Common myeloid progenitor, CD34-positive (primary cell): ENCODE measurements around the gene TLR10. TPM values are rescaled to one million over a fixed set of nuclear protein-coding genes. Genes with fewer than 3 reads are reported as not detected.

Source experiments
- CTCF ChIA-PET: fragments of 350-600 bp; sonication (Branson Sonifier 250); formaldehyde crosslinking; loops from one replicate; lab custom pipeline; 2021; ENCODE audit warnings: antibody characterized with exemption; lab: Charles Lee
- POLR2A ChIA-PET: fragments of 350-600 bp; sonication (Branson Sonifier 250); formaldehyde crosslinking; loops from one replicate; lab custom pipeline; 2021; ENCODE audit warnings: antibody characterized with exemption; lab: Charles Lee
- DNase-seq, 3 donors: peaks; one replicate each; pipeline versions ENCODE4 v3.0.0 to v3.0.0-alpha.2; 2013
- H3K27ac ChIP-seq, 2 experiments: 1 replicate in 1 of 2; 2 replicates in 1 of 2; pipeline ENCODE4 v1.7.0; 2013; ENCODE audit warnings: inconsistent platforms in 2 of 2, low read length in 2 of 2, mild to moderate bottlenecking in 2 of 2, low read depth in 1 of 2, moderate library complexity in 1 of 2; ENCODE audit not compliant: severe bottlenecking in 2 of 2, insufficient read depth in 1 of 2, poor library complexity in 1 of 2
- H3K27me3 ChIP-seq, 5 experiments: replicated peaks in 2 of 5; 1 replicate in 3 of 5; 2 replicates in 2 of 5; pipeline versions ENCODE4 v1.6.1 to v1.7.0; 2013; ENCODE audit warnings: low read length in 4 of 5, mild to moderate bottlenecking in 2 of 5, moderate library complexity in 2 of 5, inconsistent platforms in 1 of 5; ENCODE audit not compliant: insufficient read depth in 5 of 5, control insufficient read depth in 4 of 5
- H3K36me3 ChIP-seq, 4 experiments: 1 replicate in 2 of 4; 2 replicates in 2 of 4; pipeline versions ENCODE4 v1.6.1 to v1.7.0; 2013; ENCODE audit warnings: low read length in 3 of 4, control low read depth in 1 of 4, mild to moderate bottlenecking in 1 of 4; ENCODE audit not compliant: control insufficient read depth in 4 of 4, insufficient read depth in 4 of 4
- H3K4me1 ChIP-seq, 4 experiments: 1 replicate in 3 of 4; 2 replicates in 1 of 4; pipeline versions ENCODE4 v1.6.1 to v1.7.1; 2013; ENCODE audit warnings: low read length in 3 of 4, mild to moderate bottlenecking in 3 of 4, control low read depth in 1 of 4, inconsistent platforms in 1 of 4, moderate library complexity in 1 of 4; ENCODE audit not compliant: control insufficient read depth in 4 of 4, insufficient read depth in 4 of 4; ENCODE audit errors: control extremely low read depth in 1 of 4
- H3K4me3 ChIP-seq, 7 experiments: 1 replicate in 4 of 7; 2 replicates in 3 of 7; pipeline versions ENCODE4 v1.5.1 to v1.7.0; 2013; ENCODE audit warnings: mild to moderate bottlenecking in 7 of 7, low read length in 6 of 7, moderate library complexity in 6 of 7, inconsistent platforms in 2 of 7, low read depth in 2 of 7, control low read depth in 1 of 7; ENCODE audit not compliant: insufficient read depth in 4 of 7, control insufficient read depth in 1 of 7; ENCODE audit errors: extremely low read depth in 1 of 7
- H3K9me3 ChIP-seq, 5 experiments: 1 replicate in 4 of 5; 2 replicates in 1 of 5; pipeline versions ENCODE4 v1.6.1 to v1.7.1; 2013; ENCODE audit warnings: low read length in 4 of 5, mild to moderate bottlenecking in 2 of 5, inconsistent platforms in 1 of 5, low read depth in 1 of 5, moderate library complexity in 1 of 5; ENCODE audit not compliant: control insufficient read depth in 4 of 5, insufficient read depth in 2 of 5; ENCODE audit errors: control extremely low read depth in 1 of 5
- whole genome bisulfite sequencing: methylation state at CpG from one replicate; pipeline ENCODE4 v1.1.5; 2013; ENCODE audit not compliant: insufficient coverage; 5-methylcytosine and 5-hydroxymethylcytosine counted together
- polyA plus RNA-seq: library from polyadenylated mRNA; unstranded; fragments of 120-200 nt; gene quantifications from one replicate; pipeline ENCODE4 v1.2.1, GENCODE V29; 2013

Gene TLR10
- polyA plus RNA-seq = 0.59 TPM

GRCh38 chr4:38782452-38783108, at the start of gene TLR10:
TSS of gene TLR10 (minus strand) at chr4:38782990. CDS start at chr4:38775590, 7,400 bp downstream.
- H3K27ac ChIP-seq = no peak within 1 kb of the TSS
- no peaks in the 10 kb centered on the region for H3K9me3 ChIP-seq
- 69% methylated on average over 7 of the region's 12 CpGs for WGBS
- peaks cover 0 to 24% (median 6%) of the 10 kb centered on the region in 4 experiments for H3K4me1 ChIP-seq
- H3K27me3 ChIP-seq = no peaks in the 10 kb centered on the region
- DNase-seq = peak; percentile 54 to 79 (median 79)
- H3K4me3 ChIP-seq = peak within 1 kb of the TSS in 1 of 7 experiments; percentile 23
- ChIA-PET POLR2A (interaction anchor here (0.7 kb wide), 1 partner anchor 603 kb away, joined by 4 read pairs; no protein-coding TSS in a partner anchor), CTCF (interaction anchor here (0.7 to 7.9 kb wide), 25 partner anchors 8 to 718 kb away, joined by 3 to 220 read pairs (median 4); partner anchors contain the start of genes TLR1 and TLR6)
- no peaks in the 10 kb centered on the region for H3K36me3 ChIP-seq

- 100% methylated on average over 1 of the region's 1 CpG for WGBS
- no peak for DNase-seq
- no peak overlapping the region for H3K4me3 ChIP-seq
- no peaks in the 10 kb centered on the region for H3K4me1 ChIP-seq
- CTCF ChIA-PET = interaction anchor here (0.6 kb wide), 1 partner anchor 444 kb away, joined by 3 read pairs; no protein-coding TSS in a partner anchor
- no peaks in the 10 kb centered on the region for H3K27me3 ChIP-seq
- peaks cover 4 to 35% (median 8%) of the 10 kb centered on the region in 5 experiments for H3K9me3 ChIP-seq
- no peak overlapping the region for H3K27ac ChIP-seq
- POLR2A ChIA-PET = interaction anchor here (0.5 kb wide), 1 partner anchor 271 kb away, joined by 6 read pairs; no protein-coding TSS in a partner anchor
- H3K36me3 ChIP-seq = peaks cover 0 to 17% (median 2%) of the 10 kb centered on the region in 4 experiments
Observed at GRCh38 chr4:38832206-38832605, 49.4 kb upstream of the TLR10 start.

- Histone ChIP-seq H3K9me3 (peaks cover 4 to 33% (median 8%) of the 10 kb centered on the region in 5 experiments), H3K36me3 (peaks cover 0 to 17% (median 2%) of the 10 kb centered on the region in 4 experiments), H3K4me1 (no peaks in the 10 kb centered on the region), H3K27ac (no peak overlapping the region), H3K27me3 (no peaks in the 10 kb centered on the region), H3K4me3 (no peak overlapping the region)
- POLR2A ChIA-PET = no interaction called here
- CTCF ChIA-PET = interaction anchor here (0.5 to 0.6 kb wide), 2 partner anchors 445 to 1821 kb away, joined by 3 read pairs; no protein-coding TSS in a partner anchor
- DNase-seq = no peak
Observed at GRCh38 chr4:38831653-38832052, 48.9 kb upstream of the TLR10 start.

- ChIA-PET POLR2A (no interaction called here), CTCF (interaction anchor here (1.3 to 1.7 kb wide), 2 partner anchors 24 to 70 kb away, joined by 4 to 5 read pairs; no protein-coding TSS in a partner anchor)
- no peak for DNase-seq
- peaks cover 0 to 17% (median 2%) of the 10 kb centered on the region in 4 experiments for H3K36me3 ChIP-seq
- no peaks in the 10 kb centered on the region for H3K4me1 ChIP-seq
- no peak overlapping the region for H3K4me3 ChIP-seq
- 100% methylated on average over 2 of the region's 5 CpGs for WGBS
- H3K27me3 ChIP-seq = no peaks in the 10 kb centered on the region
- no peak overlapping the region for H3K27ac ChIP-seq
- peaks cover 0 to 21% (median 2%) of the 10 kb centered on the region in 5 experiments for H3K9me3 ChIP-seq
Observed at GRCh38 chr4:38829237-38829636, 46.4 kb upstream of the TLR10 start.

- Histone ChIP-seq H3K36me3 (peaks cover 0 to 15% (median 0%) of the 10 kb centered on the region in 4 experiments), H3K27ac (no peak overlapping the region), H3K4me3 (no peak overlapping the region), H3K9me3 (peaks cover 0 to 9% (median 5%) of the 10 kb centered on the region in 5 experiments), H3K4me1 (no peaks in the 10 kb centered on the region), H3K27me3 (no peaks in the 10 kb centered on the region)
- WGBS = 99% methylated on average over 27 of the region's 27 CpGs
- CTCF ChIA-PET = no interaction called here
- POLR2A ChIA-PET = no interaction called here
- DNase-seq = no peak
Observed at GRCh38 chr4:38823766-38824165, 41.0 kb upstream of the TLR10 start.

GRCh38 chr4:38822748-38823303, 40.0 kb upstream of the TLR10 start:
- H3K27ac ChIP-seq = no peak overlapping the region
- H3K4me1 ChIP-seq = no peaks in the 10 kb centered on the region
- POLR2A ChIA-PET = no interaction called here
- H3K36me3 ChIP-seq = peaks cover 0 to 12% (median 0%) of the 10 kb centered on the region in 4 experiments
- H3K9me3 ChIP-seq = peaks cover 0 to 9% (median 5%) of the 10 kb centered on the region in 5 experiments
- WGBS = 93% methylated on average over 3 of the region's 5 CpGs
- CTCF ChIA-PET = interaction anchor here (2.0 kb wide), 1 partner anchor 18 kb away, joined by 6 read pairs; the partner anchor contains the start of gene TLR1
- no peaks in the 10 kb centered on the region for H3K27me3 ChIP-seq
- DNase-seq = no peak
- no peak overlapping the region for H3K4me3 ChIP-seq
